GM21515 (cell line): ENCODE measurements around the gene BTBD1.

ENCODE experiments used
- ATAC-seq: cut with Tn5 transposase; IDR thresholded peaks from one replicate; pipeline ENCODE4 v1.9.1; 2021; ENCODE audit not compliant: unreplicated experiment

The BTBD1 gene

DNA sequence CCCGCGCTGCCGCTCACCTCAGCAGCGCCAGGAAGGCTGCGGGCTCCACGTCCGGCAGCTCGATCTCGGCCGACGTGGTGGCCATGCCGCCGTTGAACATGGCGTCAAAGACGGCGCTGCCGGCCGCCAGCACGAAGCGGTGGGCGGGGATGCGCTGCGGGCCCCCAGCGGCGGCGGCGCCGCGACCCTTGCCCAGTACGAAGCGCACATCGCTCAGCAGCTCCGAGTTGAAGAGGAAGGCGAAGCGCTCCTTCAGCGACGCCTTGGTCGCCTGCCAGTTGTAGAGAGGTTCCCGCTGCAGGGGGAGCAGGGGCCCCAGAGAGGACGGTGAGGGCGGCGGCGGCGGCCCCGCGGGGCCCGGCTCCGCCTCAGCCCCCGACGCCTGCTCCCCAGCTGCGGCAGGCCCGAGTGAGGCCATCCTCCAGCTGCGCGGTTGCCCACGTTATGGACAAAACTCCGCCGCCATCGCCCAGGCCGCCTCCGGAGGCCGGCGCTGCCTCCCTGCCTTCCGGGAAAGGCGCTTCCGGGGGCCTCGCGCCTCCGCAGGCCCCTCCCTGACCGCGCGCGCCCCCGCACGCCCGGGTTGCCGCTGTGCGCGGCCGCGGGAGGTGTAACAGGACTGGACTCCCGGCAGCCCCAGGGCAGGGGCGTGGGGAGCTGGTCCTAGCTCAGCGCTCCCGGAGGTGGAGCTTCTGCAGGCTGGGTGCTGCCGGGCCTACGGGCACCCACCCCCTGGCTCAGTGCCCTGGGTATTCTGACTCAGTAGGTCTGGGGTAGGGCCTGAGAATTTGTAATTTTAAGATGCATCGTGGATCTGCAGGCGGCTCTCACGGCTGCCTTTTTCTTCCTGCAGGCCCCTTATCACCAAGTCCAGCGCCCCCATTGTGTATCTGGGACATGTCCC lies at the start of gene BTBD1:
BTBD1 (minus strand) TSS at position 519 of the 904 bp plus-strand sequence; CDS start at position 418, 101 bp downstream.
- peak; percentile 80 for ATAC-seq

DNA sequence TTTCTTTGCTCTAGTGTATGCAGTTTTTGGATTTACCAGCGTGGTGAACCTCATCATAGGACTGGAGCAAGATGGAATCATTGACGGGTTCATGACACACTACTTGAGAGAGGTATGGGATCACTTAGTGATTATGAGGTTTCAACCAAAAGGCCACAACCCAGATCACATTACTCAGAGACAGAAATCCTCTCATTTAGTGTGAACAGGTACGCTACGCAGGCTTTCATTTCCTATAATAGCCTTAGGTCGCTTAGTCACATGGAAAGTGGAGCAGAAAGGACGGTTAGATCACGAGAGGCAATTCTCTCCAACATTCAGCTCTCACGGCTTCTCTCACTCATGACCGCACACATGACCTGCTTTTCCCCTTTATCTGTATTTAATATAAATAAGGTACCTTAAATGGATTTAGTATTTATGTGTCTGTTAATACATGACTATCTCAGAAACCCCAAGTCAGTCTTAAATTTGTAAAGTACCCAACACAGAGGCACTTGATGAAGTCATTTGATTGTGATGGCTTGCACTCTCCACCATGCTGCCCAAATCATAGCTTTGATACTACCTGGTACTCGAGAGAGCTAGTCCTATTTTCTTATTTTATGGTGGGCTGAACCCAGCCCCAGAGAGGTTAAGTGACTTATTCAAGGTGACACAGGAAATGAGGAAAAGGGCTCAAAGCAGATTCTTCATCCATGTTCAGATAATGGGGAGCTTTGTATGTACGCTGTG lies 48.9 kb upstream of the BTBD1 start:
- peak; percentile 75 for ATAC-seq

DNA sequence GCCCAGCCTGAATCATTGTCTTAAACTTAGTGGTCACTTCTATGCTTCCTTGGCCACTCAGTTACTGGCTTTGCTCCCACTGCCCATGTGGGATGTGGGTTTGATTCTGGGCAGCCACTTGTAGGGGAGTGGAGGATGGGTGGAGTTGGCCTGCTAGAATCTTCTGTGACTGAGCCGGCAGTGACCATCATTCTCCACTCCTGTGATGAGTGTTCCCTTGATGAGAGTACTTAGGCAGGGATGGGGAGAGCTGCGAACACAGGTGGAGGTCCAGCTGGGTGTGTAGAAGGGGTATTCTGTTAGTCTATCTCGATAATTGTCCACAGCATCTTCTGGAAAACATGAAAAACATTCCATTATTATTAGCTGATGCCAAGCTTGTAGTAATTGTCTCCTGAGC lies 48.4 kb upstream of the BTBD1 start:
- ATAC-seq: no peak

DNA sequence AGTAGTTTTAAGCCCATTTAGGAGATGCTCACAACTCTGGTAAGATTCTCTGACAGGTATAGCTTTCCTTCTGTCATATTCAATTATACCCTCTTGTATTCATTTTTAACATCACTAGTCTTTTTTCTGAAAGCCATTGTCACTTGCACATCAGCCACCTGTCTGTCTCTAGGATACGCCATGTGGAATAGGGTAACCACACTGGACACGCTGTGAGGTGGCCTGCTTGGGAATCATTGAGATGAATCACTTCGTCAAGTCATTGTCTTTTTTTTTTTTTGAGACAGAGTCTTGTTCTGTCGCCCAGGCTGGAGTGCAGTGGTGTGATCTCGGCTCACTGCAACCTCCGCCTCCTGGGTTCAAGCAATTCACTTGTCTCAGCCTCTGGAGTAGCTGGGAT lies 47.8 kb upstream of the BTBD1 start:
- ATAC-seq: no peak

DNA sequence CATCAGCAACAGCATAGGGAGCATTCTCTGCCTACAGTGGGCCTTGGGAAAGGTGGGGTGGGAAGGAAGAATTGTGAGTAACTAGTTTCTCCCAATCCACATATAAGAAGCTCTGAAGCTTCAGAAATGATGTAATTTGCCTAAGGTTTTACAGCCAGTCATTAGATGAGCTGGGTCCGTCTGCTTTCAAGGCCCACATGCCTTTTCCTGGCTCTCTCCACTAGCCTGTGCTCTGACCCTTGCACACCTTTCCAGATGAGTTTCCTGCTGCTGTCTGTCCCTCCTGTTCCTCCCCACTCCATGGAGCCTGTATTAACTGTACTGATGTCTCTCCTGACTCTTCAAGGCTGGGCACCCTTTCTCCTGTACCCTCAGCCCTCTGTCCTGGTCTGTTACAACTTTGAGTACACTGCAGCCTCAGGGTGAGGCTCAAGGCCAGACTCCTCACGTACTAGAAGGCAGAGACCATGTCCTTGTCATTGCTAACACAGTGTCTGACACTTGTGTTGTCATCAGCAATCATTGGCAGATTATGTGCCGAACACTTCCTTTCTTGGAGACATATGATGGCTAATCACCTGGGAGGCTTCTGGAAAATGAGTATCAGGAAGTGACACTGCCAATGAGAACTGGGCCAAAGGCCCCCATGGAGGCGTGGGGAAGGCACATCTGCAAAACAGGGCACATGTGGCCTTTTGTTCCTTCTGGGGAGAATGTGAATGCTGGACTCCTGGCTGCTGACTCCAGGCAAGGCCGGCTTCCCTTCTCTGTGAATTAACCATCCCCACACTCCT lies 47.0 kb upstream of the BTBD1 start:
- ATAC-seq: no peak

DNA sequence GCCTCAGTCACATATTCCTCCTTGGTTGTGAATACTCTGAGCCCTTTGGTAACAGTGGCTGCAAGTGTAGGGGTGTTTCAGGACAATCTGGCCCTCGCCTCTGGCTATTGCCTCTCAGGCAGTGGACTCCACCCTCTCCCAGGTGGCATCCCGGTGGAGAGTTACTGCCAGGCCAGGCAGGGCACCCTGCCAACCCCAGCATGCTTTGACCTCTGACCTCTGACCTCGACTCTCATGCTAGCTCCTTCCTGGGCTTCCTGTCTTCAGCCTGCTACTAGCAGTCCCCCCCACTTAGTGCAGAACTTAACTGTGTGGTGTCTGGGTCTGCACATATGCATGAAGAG lies 45.9 kb upstream of the BTBD1 start:
- no peak for ATAC-seq

DNA sequence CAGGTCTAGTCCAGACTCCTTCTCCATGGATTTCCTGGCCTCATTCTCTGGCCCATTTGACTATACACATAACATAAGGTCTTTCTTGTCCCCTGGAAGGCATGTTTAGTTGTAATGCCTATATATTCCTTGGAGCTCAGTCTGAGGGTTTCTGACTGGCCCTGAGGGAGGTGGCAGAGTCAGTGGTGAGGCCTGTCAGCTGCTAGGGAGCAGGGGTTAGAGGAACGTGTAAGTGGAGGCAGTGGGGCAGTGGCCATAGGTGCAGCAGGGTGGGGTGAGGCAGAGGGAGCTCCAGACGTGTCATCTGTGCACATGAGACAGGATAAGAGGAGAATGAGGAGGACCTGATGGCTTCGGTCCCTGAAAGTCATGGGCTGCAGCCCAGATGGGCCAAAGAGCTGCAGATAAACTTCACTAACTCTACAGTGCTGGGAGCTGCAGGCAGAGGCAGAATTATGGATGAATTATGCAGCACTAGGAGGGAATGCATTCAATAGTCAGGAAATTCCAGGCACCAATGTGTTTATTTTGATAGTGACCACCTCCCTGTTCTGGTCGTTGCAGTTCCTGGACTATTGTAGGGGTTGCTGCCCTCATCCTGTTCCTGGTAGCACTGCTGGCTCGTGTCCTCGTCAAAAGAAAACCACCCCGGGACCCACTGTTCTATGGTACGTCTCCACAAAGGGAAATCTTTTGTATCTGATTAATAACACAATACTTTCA lies 45.3 kb upstream of the BTBD1 start:
- no peak for ATAC-seq

DNA sequence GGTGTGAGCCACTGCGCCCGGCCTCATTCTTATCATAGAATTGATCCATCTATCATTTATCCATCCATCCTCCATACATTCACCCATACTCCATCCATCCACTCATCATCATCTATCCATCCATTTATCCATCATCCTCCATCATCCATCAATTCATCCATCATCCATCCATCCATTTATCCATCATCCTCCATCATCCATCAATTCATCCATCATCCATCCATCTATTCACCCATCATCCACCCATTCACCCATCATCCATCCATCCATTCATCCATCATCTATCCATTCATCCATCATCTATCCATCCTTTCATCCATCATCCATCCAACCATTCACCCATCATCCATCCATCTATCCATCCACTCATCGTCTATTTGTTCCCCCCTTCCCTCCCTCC lies 44.1 kb upstream of the BTBD1 start:
- no peak for ATAC-seq

DNA sequence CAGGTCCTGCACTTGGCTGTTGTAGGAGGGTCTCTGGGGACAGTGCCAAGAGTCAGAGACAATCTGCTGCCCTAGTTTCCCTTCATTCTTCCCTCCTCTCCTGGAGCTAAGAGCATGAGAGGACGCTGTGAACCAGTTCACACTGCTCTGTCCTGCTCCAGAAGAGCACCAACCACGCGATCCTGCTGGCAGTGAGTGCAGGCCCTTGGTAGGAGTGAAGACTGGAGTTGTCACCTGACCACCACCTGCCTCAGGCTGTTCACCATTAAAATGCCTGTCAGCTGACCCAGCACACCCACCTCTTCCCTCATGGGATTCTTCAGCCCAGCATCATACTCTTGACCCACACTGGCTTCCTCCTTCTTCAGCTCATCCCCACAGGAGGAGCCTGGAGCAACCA lies 43.3 kb upstream of the BTBD1 start:
- no peak for ATAC-seq

DNA sequence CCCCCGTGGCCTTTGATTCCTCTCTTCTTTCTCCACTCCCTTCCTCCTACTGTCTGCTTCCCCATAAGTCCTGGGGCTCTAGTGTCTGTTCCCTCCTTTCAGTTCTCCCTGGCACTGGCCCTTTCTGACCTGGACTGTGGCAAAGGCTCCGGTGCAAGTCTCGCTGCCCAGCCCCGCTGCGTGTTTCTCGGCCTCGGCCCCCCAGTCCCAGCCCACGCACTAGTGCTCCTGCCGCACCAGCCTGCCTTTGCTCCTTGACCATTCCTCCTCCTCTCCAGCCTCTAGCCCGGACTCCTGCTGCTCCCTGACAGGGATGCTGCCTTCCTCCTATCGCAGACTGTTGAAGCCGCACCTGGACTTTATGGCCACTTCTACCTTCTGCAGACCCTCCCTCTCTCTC lies 42.5 kb upstream of the BTBD1 start:
- ATAC-seq: no peak

DNA sequence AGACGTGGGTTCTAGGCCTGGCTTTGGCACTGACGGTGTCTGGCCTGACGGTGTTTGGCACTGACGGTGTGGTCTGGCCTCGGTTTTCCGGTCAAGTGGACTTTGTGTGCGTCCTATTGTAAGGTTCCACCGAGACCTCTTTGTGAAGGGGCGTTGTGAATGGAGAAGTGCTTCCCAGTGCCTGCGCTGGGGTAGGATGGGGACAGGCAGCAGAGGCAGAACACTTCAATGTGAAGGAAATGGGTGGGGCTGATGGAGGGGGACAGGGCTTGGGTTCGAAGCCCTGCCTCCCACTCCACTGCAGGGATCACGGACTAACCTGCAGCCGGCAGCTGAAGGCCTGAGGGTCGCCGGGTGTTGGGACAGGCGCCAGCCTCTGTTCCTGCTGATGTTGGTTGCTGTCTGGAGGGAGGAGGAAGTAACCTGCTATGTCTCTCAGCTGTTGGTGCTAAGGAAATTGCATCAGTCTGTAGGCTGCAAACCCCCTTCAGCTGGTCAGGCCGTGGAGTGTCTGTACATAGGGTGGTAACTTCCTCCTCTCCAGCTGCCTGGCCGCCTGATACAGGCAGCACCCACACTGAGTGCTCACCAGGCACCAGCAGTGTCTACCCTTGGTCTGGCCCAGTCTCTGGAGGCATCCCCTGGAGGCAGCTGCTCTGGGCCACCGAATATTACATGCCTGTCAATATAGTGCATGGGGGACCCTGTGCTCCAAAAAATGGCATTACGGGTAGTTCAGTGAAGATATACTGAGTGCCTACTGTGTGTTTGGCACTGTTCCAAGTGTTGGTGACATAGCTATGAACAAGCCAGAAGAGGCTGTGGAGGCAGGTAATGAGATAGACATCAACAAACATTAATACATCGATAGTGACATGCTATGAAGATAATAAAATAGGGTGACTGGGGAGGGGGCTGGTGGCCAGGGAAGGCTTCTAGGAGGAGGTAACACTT lies 41.5 kb upstream of the BTBD1 start:
- ATAC-seq: no peak

DNA sequence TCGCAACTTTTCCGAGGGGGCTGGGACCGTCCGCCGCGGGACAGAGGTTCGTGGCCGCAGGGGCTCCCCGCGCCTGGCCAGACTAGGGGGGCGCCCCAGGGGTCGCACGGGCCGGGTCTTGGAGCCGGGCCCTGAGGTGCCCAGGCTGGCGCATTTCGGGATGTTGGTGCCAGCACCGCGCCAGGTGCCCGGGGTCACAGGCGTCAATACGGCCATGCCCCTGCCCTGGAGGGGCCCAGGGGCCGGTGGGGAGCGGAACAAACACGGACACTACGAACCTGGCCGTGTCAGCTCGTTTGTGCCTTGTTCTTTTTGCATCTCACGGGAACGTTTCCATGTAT lies 40.8 kb upstream of the BTBD1 start:
- no peak for ATAC-seq

DNA sequence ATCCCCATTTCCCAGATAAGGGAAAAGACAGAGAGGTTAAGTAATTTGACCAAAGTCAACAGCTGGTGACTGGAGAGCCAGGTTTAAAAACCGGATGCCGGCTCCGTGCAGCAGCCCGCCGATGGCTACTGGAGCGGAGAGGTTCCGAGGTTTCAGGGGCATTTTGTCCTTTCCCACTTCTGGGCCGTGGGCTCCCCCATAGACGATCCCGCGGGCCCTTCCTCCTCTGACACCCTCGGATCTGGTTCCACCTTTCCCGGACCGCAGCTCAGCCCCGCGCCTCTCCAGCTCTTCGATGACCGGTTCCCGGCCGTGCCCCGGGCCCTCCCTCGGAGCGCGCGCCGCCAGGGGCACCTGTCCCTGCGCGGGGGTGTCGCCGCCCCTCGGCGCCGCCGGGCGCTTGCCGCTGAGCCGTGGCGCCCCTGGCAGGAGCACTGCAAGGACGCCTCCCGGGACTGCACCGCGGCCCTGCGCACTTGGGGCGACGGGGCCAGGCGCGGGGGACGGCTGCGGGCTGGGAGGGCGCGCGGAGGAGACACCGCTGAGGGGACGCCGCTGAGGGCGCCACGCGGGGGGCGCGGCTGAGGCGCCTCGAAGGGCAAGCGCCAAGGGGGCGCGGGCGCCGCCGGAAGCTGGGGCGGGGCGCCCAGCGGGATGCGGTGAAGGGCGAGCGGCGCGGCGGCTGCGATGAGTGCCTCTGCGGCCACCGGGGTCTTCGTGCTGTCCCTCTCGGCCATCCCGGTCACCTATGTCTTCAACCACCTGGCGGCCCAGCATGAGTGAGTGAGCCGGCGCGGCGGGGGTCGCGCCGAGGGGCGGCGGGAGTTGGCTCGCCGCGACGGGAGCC lies 40.2 kb upstream of the BTBD1 start, which contains the start of gene TM6SF1:
TM6SF1 (plus strand) TSS at position 652 of the 847 bp plus-strand sequence; CDS start at position 688, 36 bp downstream.
- no peak for ATAC-seq

DNA sequence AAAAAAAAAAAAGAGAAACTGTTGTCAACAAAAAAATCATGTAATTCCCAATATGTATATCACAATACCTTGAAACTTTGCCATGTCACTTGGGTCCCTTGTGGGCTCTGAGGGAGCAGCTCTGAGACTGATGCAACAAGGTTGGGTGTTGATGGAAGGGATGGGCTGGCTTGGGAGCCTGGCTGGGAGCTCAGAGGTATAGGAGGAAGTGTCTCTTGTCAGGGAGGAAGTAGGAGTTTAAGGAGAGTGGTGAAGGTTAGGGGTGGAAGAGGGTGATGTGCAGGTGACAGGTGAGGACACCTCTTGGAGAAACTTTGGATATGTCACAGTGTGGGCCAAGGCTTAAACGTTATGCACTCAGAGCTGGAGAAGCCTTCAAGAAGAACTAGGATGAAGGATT lies 38.4 kb upstream of the BTBD1 start:
- ATAC-seq: no peak

DNA sequence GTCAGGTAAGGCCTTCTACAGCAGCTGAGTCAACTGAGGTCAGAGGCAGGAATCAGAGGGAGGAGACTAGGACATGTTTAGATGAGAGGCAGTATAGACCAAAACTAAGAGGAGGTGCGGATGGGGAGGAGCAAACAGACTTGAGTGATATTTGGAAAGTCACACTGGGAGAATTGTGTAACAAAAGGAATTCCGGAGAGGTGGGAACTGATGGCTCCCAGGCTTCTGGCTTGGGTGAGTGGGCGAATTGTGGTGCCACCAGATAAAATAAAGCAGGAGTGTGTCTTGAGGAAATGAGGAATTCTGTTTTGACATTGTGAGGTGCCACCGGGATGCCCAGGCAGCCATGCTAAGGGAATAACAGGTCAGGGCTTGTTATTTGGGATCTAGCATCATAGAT lies 37.1 kb upstream of the BTBD1 start:
- no peak for ATAC-seq

DNA sequence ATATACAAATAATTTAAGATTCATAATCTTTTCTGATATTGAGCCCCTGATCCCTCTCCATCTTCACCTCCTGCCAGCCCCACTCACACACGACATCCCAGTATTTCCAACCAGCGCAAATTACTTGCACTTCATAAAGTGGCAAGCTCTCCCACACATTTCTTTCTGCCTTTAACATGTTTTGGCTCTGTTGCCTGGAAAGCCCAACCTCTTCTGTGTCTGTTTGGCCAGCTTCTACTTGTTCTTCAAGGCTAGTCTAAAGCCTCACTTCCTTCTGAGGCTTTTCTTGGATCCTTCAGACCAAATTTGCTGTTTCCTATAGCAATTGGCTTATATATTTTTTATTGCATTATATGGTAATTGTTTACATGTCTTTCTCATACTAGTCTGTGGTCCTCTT lies 35.3 kb upstream of the BTBD1 start:
- no peak for ATAC-seq

DNA sequence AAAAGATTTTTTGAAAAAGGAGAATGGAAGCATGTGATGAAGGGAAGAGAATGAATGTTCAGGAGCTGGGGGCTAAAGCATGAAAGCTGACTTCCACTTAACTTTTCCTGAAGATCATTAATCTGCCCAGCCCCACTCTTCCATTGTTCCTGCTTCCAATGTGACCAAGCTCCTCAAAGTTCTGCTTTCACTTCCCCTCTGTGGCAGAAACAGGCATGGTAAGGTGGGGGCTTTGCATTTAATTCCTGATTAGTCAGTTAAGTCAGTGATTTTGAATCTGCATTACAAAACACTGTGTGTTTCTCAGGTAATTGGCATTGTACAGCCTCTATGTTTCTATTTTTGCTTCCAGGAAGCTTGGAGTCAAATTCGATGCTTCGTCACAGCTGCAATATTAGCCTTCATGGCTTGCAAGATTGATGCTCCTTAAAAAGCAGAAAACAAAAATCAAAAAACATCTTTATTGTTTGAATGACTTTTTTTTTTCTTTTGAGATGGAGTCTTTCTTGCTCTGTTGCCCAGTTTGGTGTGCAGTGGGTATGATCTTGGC lies 33.1 kb upstream of the BTBD1 start:
- ATAC-seq: no peak

DNA sequence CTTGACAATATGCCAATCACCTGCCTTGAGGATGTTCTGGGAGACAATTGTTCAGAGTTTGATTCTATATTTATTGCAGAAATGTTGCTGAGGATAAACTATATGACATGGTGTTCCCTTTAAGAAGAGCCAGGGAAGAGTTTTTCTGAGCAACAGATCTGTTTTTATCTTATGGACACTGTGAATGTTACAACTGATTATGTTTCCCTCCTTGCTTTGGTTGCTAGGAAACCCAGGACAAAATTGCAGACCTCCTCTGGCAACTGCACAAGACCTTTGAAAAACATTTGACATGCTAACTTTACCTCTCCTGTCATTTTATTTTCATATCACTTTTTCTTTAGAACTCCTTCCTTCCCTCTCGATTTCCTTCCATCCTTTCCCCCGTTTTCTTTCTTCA lies 32.2 kb upstream of the BTBD1 start:
- ATAC-seq: no peak

DNA sequence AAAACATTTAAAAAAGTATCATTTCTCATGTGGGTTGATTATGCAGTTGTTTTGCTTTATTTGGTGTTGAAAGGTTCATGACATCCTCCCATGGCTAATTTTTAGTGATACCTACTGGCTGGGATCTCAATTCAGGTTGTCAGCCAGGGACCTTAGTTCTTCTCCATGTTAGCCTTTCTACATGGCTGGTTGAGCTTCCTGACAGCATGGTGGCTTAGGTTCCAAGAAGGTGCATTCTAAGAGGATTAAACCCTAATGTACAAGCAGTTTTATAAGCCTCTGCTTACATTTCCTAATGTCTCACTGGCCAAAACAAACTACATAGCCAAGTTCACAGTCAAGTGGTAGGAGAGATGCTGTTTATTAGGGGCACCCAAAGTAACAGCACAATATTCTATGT lies 31.0 kb upstream of the BTBD1 start:
- no peak for ATAC-seq
